ENCODE results near the gene SOX15.

GRCh38 chr17:7559320-7560171 is 30.3 kb downstream of the SOX15 start:
- TF ChIP-seq TAF1 (IDR thresholded peaks at IDR 0.05; ENCODE audit: borderline replicate concordance, insufficient read depth, low read length) (no peak), POLR2AphosphoS5 (IDR thresholded peaks at IDR 0.05; ENCODE audit: low read depth, low read length) (no peak), SIN3A (IDR thresholded peaks at IDR 0.05; ENCODE audit: borderline replicate concordance, insufficient read depth, low read length) (no peak)
- TF ChIP-seq, protein P1, sequence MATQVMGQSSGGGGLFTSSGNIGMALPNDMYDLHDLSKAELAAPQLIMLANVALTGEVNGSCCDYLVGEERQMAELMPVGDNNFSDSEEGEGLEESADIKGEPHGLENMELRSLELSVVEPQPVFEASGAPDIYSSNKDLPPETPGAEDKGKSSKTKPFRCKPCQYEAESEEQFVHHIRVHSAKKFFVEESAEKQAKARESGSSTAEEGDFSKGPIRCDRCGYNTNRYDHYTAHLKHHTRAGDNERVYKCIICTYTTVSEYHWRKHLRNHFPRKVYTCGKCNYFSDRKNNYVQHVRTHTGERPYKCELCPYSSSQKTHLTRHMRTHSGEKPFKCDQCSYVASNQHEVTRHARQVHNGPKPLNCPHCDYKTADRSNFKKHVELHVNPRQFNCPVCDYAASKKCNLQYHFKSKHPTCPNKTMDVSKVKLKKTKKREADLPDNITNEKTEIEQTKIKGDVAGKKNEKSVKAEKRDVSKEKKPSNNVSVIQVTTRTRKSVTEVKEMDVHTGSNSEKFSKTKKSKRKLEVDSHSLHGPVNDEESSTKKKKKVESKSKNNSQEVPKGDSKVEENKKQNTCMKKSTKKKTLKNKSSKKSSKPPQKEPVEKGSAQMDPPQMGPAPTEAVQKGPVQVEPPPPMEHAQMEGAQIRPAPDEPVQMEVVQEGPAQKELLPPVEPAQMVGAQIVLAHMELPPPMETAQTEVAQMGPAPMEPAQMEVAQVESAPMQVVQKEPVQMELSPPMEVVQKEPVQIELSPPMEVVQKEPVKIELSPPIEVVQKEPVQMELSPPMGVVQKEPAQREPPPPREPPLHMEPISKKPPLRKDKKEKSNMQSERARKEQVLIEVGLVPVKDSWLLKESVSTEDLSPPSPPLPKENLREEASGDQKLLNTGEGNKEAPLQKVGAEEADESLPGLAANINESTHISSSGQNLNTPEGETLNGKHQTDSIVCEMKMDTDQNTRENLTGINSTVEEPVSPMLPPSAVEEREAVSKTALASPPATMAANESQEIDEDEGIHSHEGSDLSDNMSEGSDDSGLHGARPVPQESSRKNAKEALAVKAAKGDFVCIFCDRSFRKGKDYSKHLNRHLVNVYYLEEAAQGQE (IDR thresholded peaks at IDR 0.05; ENCODE audit: insufficient read depth in 1 of 2, low read depth in 2 of 2, low read length in 2 of 2), result no peak

Data from PFSK-1 (cell line).